ENCODE results near the gene RASSF8.

GRCh38 chr12:26043135-26044006, 84.9 kb downstream of the RASSF8 start:
- TF ChIP-seq CTCF (IDR thresholded peaks at IDR 0.05 in 8 of 11, conservative IDR thresholded peaks at IDR 0.05 in 3 of 11) (no peak), POLR2A (IDR thresholded peaks at IDR 0.05) (no peak), POLR2AphosphoS5 (IDR thresholded peaks at IDR 0.05) (no peak)

All from spleen (tissue), 7 donors.